Measurements from ENCODE around the gene MED27. TPM values are rescaled to one million over a fixed set of nuclear protein-coding genes. Genes with fewer than 3 reads are reported as not detected.

The MED27 gene, protein sequence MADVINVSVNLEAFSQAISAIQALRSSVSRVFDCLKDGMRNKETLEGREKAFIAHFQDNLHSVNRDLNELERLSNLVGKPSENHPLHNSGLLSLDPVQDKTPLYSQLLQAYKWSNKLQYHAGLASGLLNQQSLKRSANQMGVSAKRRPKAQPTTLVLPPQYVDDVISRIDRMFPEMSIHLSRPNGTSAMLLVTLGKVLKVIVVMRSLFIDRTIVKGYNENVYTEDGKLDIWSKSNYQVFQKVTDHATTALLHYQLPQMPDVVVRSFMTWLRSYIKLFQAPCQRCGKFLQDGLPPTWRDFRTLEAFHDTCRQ
- total RNA-seq: 9.5 and 12.7 TPM in 2 replicates

GRCh38 chr9:132079391-132080091, at the start of gene MED27:
TSS of gene MED27 (minus strand) at chr9:132079867. CDS start at chr9:132079844, 23 bp downstream.

Other genes with a start within 250 kb of the MED27 start
- 1.6 and 2.1 TPM in 2 replicates for gene NTNG2, start 82.2 kb upstream of the MED27 start, total RNA-seq